K562 (cell line): ENCODE measurements around the gene UCP3. TPM values are rescaled to one million over a fixed set of nuclear protein-coding genes. Genes with fewer than 3 reads are reported as not detected.

Source experiments
- ATAC-seq: fragments of 200-7000 bp; cut with Tn5 transposase; 3 replicates; pipeline ENCODE4 v1.9.1; 2020; ENCODE audit warnings: moderate library complexity
- BruUV-seq: library from RNA; stranded (reverse); fragments of 400-500 nt; replicated peaks from 2 replicates; lab custom pipeline; 2021; lab: Mats Ljungman, UMichigan
- CTCF ChIA-PET: fragments of 300-600 bp; formaldehyde crosslinking; extraction: SDS; loops from one replicate; lab custom pipeline; 2021; ENCODE audit warnings: low intra/inter-chr PET ratio; lab: Yijun Ruan, JAX
- POLR2A ChIA-PET: fragments of 300-600, 350-650 bp; sonication (Branson Sonifier 250); formaldehyde crosslinking; extraction: SDS; loops from one replicate; lab custom pipeline; 2021; ENCODE audit warnings: antibody characterized with exemption, inconsistent platforms; lab: Yijun Ruan, JAX
- DNase-seq, 4 experiments: peaks; one replicate each; pipeline versions ENCODE4 v3.0.0 to v3.0.0-alpha.2; 2011 to 2018; ENCODE audit warnings: low spot score in 3 of 4, mixed read lengths in 3 of 4; ENCODE audit errors: extremely low read depth in 1 of 4
- FAIRE-seq: peaks from 2 replicates; lab custom pipeline; 2011; peaks lifted over from hg19 to GRCh38; lab: Jason Lieb, UNC
- H2AFZ ChIP-seq: 2 replicates; pipeline ENCODE4 v1.6.0; 2011; ENCODE audit warnings: low read depth, low read length, control low read depth, inconsistent platforms
- H3K27ac ChIP-seq: fragments of 200-600 bp; 3 replicates; pipeline ENCODE4 v1.8.0; 2011; ENCODE audit warnings: low read depth, mild to moderate bottlenecking, control low read depth, inconsistent platforms, low read length, moderate library complexity, mixed read lengths; ENCODE audit errors: extremely low read depth
- H3K27me3 ChIP-seq, 2 experiments: fragments of 300-600 bp in 1 of 2; 2 replicates in 1 of 2; 3 replicates in 1 of 2; pipeline versions ENCODE4 v1.6.0 to v1.8.0; 2011; ENCODE audit warnings: inconsistent platforms in 2 of 2, low read length in 2 of 2, mild to moderate bottlenecking in 1 of 2, mixed read lengths in 1 of 2, moderate library complexity in 1 of 2; ENCODE audit not compliant: control insufficient read depth in 2 of 2, insufficient read depth in 2 of 2
- H3K36me3 ChIP-seq: fragments of 300-600 bp; 3 replicates; pipeline ENCODE4 v1.8.0; 2011; ENCODE audit warnings: mild to moderate bottlenecking, low read length, inconsistent platforms; ENCODE audit not compliant: control insufficient read depth, insufficient read depth
- H3K4me1 ChIP-seq, 2 experiments: fragments of 200-600 bp in 1 of 2; replicated peaks in 1 of 2; 2 replicates in 1 of 2; 3 replicates in 1 of 2; pipeline versions ENCODE4 v1.5.1 to v1.8.0; 2011; ENCODE audit warnings: inconsistent platforms in 2 of 2, low read length in 2 of 2, mild to moderate bottlenecking in 1 of 2, mixed read lengths in 1 of 2, moderate library complexity in 1 of 2; ENCODE audit not compliant: control insufficient read depth in 2 of 2, insufficient read depth in 2 of 2
- H3K4me2 ChIP-seq: 2 replicates; pipeline ENCODE4 v1.6.1; 2011; ENCODE audit warnings: low read length, control low read depth, inconsistent platforms, mixed read lengths; ENCODE audit not compliant: insufficient read depth
- H3K4me3 ChIP-seq: fragments of 200-600 bp; sonication (generic), shearing (Covaris generic); 2 replicates; pipeline ENCODE4 v1.5.1; 2016; ENCODE audit warnings: control low read depth, inconsistent platforms
- H3K79me2 ChIP-seq: fragments of 200-600 bp; 3 replicates; pipeline ENCODE4 v1.8.0; 2011; ENCODE audit warnings: low read length, inconsistent platforms; ENCODE audit not compliant: control insufficient read depth, insufficient read depth
- H3K9ac ChIP-seq, 2 experiments: 2 replicates each; pipeline versions ENCODE4 v1.6.0 to v1.6.1; 2011; ENCODE audit warnings: low read depth in 2 of 2, low read length in 2 of 2, control low read depth in 1 of 2, inconsistent platforms in 1 of 2, mild to moderate bottlenecking in 1 of 2, mixed read lengths in 1 of 2; ENCODE audit not compliant: insufficient read depth in 1 of 2
- H3K9me1 ChIP-seq: one replicate; pipeline ENCODE4 v1.6.0; 2011; ENCODE audit warnings: inconsistent platforms, mild to moderate bottlenecking, low read length, moderate library complexity; ENCODE audit not compliant: control insufficient read depth, insufficient read depth
- H3K9me3 ChIP-seq: replicated peaks from 2 replicates; pipeline ENCODE4 v1.5.1; 2011; ENCODE audit warnings: low read depth, low read length, inconsistent platforms; ENCODE audit not compliant: control insufficient read depth, insufficient read depth
- H4K20me1 ChIP-seq: replicated peaks from 2 replicates; pipeline ENCODE4 v1.6.1; 2011; ENCODE audit warnings: low read length, inconsistent platforms, mixed read lengths; ENCODE audit not compliant: control insufficient read depth, insufficient read depth
- BHLHE40 ChIP-seq: IDR thresholded peaks from 2 replicates; pipeline ENCODE4 v1.6.1; 2011; ENCODE audit warnings: low read length, improper control_type of control experiment
- CC2D1A ChIP-seq: fragments of 450-650 bp; IDR thresholded peaks from 2 replicates; pipeline ENCODE4 v1.6.1; 2017; ENCODE audit warnings: mild to moderate bottlenecking
- NUFIP1 ChIP-seq: fragments of 450-650 bp; IDR thresholded peaks from 2 replicates; pipeline ENCODE4 v1.6.1; 2018; ENCODE audit not compliant: partially characterized antibody
- TBL1XR1 ChIP-seq, 2 experiments: IDR thresholded peaks; 2 replicates each; pipeline ENCODE4 v1.6.1; 2012; ENCODE audit warnings: improper control_type of control experiment in 2 of 2, low read length in 2 of 2, mild to moderate bottlenecking in 1 of 2
- ZNF77 ChIP-seq: fragments of 250-450 bp; sonication (Bioruptor Pico); IDR thresholded peaks from 2 replicates; pipeline ENCODE4 v1.5.0; 2020
- WGBS: fragments of 100-300 bp; shearing (Covaris generic); methylation state at CpG from one replicate; pipeline ENCODE4 v1.1.6; 2016; ENCODE audit warnings: low coverage, mixed read lengths; ENCODE audit not compliant: insufficient coverage; ENCODE audit errors: missing lambda C conversion rate; 5-methylcytosine and 5-hydroxymethylcytosine counted together
- in situ Hi-C: fragments of 300-500 bp; cut with MboI; formaldehyde crosslinking; loops from 4 replicates; pipeline ENCODE4 v1.15.0; 2018; ENCODE audit warnings: inconsistent platforms, mixed read lengths
- intact Hi-C: fragments of 100-400 bp; cut with micrococcal nuclease; formaldehyde crosslinking; loops from 2 replicates; pipeline ENCODE4 v1.14.2; 2022
- polyA plus RNA-seq, 8 experiments: library from polyadenylated mRNA; depleted of rRNA in 4 of 8; stranded (reverse) in 5 of 8; unstranded in 3 of 8; fragments of >200 nt; fragmentation: Nextera tagmentation in 2 of 8; fragmentation: Illumina TruSeq in 1 of 8; extraction: Ambion mirVana in 2 of 8; extraction: Trizol in 1 of 8; gene quantifications; 2 replicates each; pipeline versions ENCODE4 v1.2.1 to v1.2.3, GENCODE V29; 2011 to 2014; ENCODE audit warnings: inconsistent platforms in 1 of 8, missing spikeins in 1 of 8
- total RNA-seq, 7 experiments: library from RNA; depleted of rRNA in 6 of 7; stranded (reverse); fragments of >200 nt in 6 of 7; fragmentation: Illumina TruSeq in 2 of 7; extraction: Trizol in 2 of 7; gene quantifications; 2 replicates each; pipeline versions ENCODE4 v1.2.1 to v1.2.3, GENCODE V29; 2011 to 2021; ENCODE audit warnings: low replicate concordance in 1 of 7
- TF ChIP-seq, protein P1 (sequence below): sonication (generic); formaldehyde crosslinking; IDR thresholded peaks from 2 replicates; pipeline ENCODE4 v1.8.1; 2022; ENCODE audit warnings: missing genetic modification reagents

Gene UCP3
- total and polyA plus RNA-seq, 9 of the 15 experiments (the other 6 are each of a cell fraction or from before 2014, with no cell fraction given): 0.05 to 0.65 (median 0.25) TPM; not detected in 2

GRCh38 chr11:73996161-73996747, 12.6 kb downstream of the UCP3 start:
- 49% methylated on average over 4 of the region's 4 CpGs for WGBS
- peaks cover 6% of the 10 kb centered on the region in 2 experiments; a peak in 3 of 5 replicates for H3K4me1 ChIP-seq
- no peak for ATAC-seq
- H3K36me3 ChIP-seq: no peaks in the 10 kb centered on the region
- in situ Hi-C loops: no loop called here
- TF ChIP-seq, protein P1, sequence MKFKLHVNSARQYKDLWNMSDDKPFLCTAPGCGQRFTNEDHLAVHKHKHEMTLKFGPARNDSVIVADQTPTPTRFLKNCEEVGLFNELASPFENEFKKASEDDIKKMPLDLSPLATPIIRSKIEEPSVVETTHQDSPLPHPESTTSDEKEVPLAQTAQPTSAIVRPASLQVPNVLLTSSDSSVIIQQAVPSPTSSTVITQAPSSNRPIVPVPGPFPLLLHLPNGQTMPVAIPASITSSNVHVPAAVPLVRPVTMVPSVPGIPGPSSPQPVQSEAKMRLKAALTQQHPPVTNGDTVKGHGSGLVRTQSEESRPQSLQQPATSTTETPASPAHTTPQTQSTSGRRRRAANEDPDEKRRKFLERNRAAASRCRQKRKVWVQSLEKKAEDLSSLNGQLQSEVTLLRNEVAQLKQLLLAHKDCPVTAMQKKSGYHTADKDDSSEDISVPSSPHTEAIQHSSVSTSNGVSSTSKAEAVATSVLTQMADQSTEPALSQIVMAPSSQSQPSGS (CRISPR knock-in tag): no peak
- TF ChIP-seq NUFIP1 (no peak), CC2D1A (no peak), TBL1XR1 (IDR thresholded peaks at IDR 0.05; ENCODE audit: low read length in 2 of 2) (no peak), ZNF77 (no peak), BHLHE40 (no peak)
- no peak overlapping the region for H2AFZ ChIP-seq
- H3K4me3 ChIP-seq: no peak overlapping the region
- no peak for DNase-seq
- no peaks in the 10 kb centered on the region for H3K9me1 ChIP-seq
- H3K27ac ChIP-seq: no peak overlapping the region
- no TSS peak for BruUV-seq
- POLR2A ChIA-PET: interaction anchor here (0.7 kb wide), 1 partner anchor 30 kb away, joined by 3 read pairs; no protein-coding TSS in a partner anchor
- no peaks in the 10 kb centered on the region for H4K20me1 ChIP-seq
- CTCF ChIA-PET: no interaction called here
- H3K4me2 ChIP-seq: no peak overlapping the region
- intact Hi-C loops: no loop called here
- H3K9me3 ChIP-seq: no peaks in the 10 kb centered on the region
- no peaks in the 10 kb centered on the region for H3K79me2 ChIP-seq
- no peaks in the 10 kb centered on the region for H3K27me3 ChIP-seq
- no peak overlapping the region for H3K9ac ChIP-seq
- FAIRE-seq: no peak
